ENCODE data around the gene STRIP2. TPM values are rescaled to one million over a fixed set of nuclear protein-coding genes. Genes with fewer than 3 reads are reported as not detected.

STRIP2 gene
- total and polyA plus RNA-seq, 2 of the 13 experiments (the other 11 are each of a cell fraction or from before 2014, with no cell fraction given): 3.9 to 8.2 TPM

DNA sequence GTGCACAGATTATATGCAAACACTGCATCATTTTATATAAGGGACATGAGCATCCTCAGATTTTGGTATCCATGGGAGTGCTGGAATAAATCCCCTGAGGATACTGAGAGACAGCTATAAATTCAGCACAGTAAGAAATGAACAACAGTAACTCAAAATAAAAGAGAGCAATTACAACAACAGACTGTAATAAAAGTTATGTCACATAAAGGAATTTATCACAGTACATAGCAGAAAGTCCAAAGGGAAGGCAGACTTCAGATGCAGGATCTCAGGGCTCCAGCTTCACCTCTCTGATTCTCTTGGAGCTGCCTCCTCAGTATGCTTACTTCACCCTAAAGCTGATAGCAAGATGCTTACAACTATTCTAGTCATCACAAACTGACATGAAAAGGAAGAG is 43.9 kb upstream of the STRIP2 start:
- no TSS peak for BruUV-seq (replicated peaks)
- no peak overlapping the region for H3K9ac ChIP-seq (ENCODE audit: insufficient read depth, low read depth, low read length)
- ChIA-PET CTCF (ENCODE audit: low intra/inter-chr PET ratio, low total read pairs) (no interaction called here), POLR2A (no interaction called here)
- H3K27me3 ChIP-seq (ENCODE audit: control insufficient read depth in 1 of 2, insufficient read depth in 2 of 2, low read length in 2 of 2): no peaks in the 10 kb centered on the region
- 0 out of 5 replicates have a peak, but pooled peaks cover 0 to 3% of the 10 kb centered on the region in 2 experiments for H3K36me3 ChIP-seq (replicated peaks in 1 of 2; ENCODE audit: control insufficient read depth in 1 of 2, insufficient read depth in 2 of 2, low read length in 2 of 2)
- no peaks in the 10 kb centered on the region for H3K9me3 ChIP-seq (ENCODE audit: low read length)
- H3K4me2 ChIP-seq (ENCODE audit: low read depth, low read length): no peak overlapping the region
- TF ChIP-seq RFX5 (IDR thresholded peaks at IDR 0.05; ENCODE audit: low read depth, low read length): no peak
- no peak for TF ChIP-seq YEATS4 (CRISPR knock-in tag; IDR thresholded peaks at IDR 0.05; ENCODE audit: borderline replicate concordance)
- no peak for TF ChIP-seq NRL (CRISPR knock-in tag; IDR thresholded peaks at IDR 0.05; ENCODE audit: borderline replicate concordance)
- TF ChIP-seq U2AF2 (IDR thresholded peaks at IDR 0.05; ENCODE audit: low read depth, low read length): no peak
- TF ChIP-seq NFYB (CRISPR knock-in tag; IDR thresholded peaks at IDR 0.05): no peak
- TF ChIP-seq, protein P1, sequence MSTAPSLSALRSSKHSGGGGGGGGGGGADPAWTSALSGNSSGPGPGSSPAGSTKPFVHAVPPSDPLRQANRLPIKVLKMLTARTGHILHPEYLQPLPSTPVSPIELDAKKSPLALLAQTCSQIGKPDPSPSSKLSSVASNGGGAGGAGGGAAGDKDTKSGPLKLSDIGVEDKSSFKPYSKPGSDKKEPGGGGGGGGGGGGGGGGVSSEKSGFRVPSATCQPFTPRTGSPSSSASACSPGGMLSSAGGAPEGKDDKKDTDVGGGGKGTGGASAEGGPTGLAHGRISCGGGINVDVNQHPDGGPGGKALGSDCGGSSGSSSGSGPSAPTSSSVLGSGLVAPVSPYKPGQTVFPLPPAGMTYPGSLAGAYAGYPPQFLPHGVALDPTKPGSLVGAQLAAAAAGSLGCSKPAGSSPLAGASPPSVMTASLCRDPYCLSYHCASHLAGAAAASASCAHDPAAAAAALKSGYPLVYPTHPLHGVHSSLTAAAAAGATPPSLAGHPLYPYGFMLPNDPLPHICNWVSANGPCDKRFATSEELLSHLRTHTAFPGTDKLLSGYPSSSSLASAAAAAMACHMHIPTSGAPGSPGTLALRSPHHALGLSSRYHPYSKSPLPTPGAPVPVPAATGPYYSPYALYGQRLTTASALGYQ (CRISPR knock-in tag; IDR thresholded peaks at IDR 0.05): no peak
- TF ChIP-seq NFATC3 (CRISPR knock-in tag; IDR thresholded peaks at IDR 0.05): no peak
- no peak for TF ChIP-seq HES4 (CRISPR knock-in tag; IDR thresholded peaks at IDR 0.05; ENCODE audit: borderline replicate concordance)
- no peak for TF ChIP-seq PLRG1 (conservative IDR thresholded peaks at IDR 0.05)
- H3K79me2 ChIP-seq (ENCODE audit: insufficient read depth, low read length): no peaks in the 10 kb centered on the region
- no peak for FAIRE-seq
- no peak for ATAC-seq
- no peaks in the 10 kb centered on the region for H4K20me1 ChIP-seq (ENCODE audit: insufficient read depth, low read length)
- no peak overlapping the region for H2AFZ ChIP-seq (ENCODE audit: low read length)
- intact Hi-C loops (cut with micrococcal nuclease; ENCODE audit: unreplicated experiment) (no loop called here), in situ Hi-C loops (cut with HindIII; ENCODE audit: extremely low pct_ligation_motif_present, low pct_unique_long_range_greater_than_20kb) (no loop called here)
- no peak for DNase-seq (ENCODE audit: low spot score)
- H3K4me3 ChIP-seq (replicated peaks in 1 of 3; ENCODE audit: insufficient read depth in 1 of 3, low read depth in 2 of 3, low read length in 3 of 3): no peak overlapping the region
- no peak overlapping the region for H3K27ac ChIP-seq (ENCODE audit: extremely low read length, insufficient read depth, low read length)
- peaks cover 7% of the 10 kb centered on the region for H3K4me1 ChIP-seq (ENCODE audit: insufficient read depth, low read length)
